Endothelial cell of umbilical vein (primary cell): ENCODE results near the gene FAM3D. TPM values are rescaled to one million over a fixed set of nuclear protein-coding genes. Genes with fewer than 3 reads are reported as not detected.

Source experiments
- BruUV-seq: library from RNA; stranded (reverse); fragments of 400-500 nt; replicated peaks from 2 replicates; lab custom pipeline; 2021; lab: Mats Ljungman, UMichigan
- CTCF ChIA-PET: fragments of 300-600, 350-600 bp; sonication (Branson Sonifier 250); formaldehyde crosslinking; loops from one replicate; lab custom pipeline; 2021; ENCODE audit warnings: antibody characterized with exemption, inconsistent platforms; lab: Charles Lee
- POLR2A ChIA-PET: fragments of 300-600, 350-600 bp; sonication (Branson Sonifier 250); formaldehyde crosslinking; loops from one replicate; lab custom pipeline; 2021; ENCODE audit warnings: antibody characterized with exemption, inconsistent platforms; lab: Charles Lee
- DNase-seq: peaks from one replicate; pipeline ENCODE4 v3.0.0-alpha.2; 2011; ENCODE audit warnings: low read depth, low spot score
- FAIRE-seq: peaks from 2 replicates; lab custom pipeline; 2011; peaks lifted over from hg19 to GRCh38; lab: Jason Lieb, UNC
- H2AFZ ChIP-seq: 2 replicates; pipeline ENCODE4 v1.6.0; 2012; ENCODE audit warnings: low read depth, low read length, control low read depth, inconsistent platforms
- H3K27ac ChIP-seq: 2 replicates; pipeline ENCODE4 v1.5.1; 2011; ENCODE audit warnings: low read depth, mild to moderate bottlenecking, control low read depth, low read length, moderate library complexity; ENCODE audit not compliant: insufficient read depth
- H3K27me3 ChIP-seq, 2 experiments: 2 replicates each; pipeline versions ENCODE4 v1.6.0 to v1.6.1; 2011; ENCODE audit warnings: low read length in 2 of 2, mixed read lengths in 1 of 2; ENCODE audit not compliant: control insufficient read depth in 2 of 2, insufficient read depth in 2 of 2
- H3K36me3 ChIP-seq, 2 experiments: 2 replicates in 1 of 2; 3 replicates in 1 of 2; pipeline ENCODE4 v1.5.1; 2011; ENCODE audit warnings: low read length in 2 of 2, mild to moderate bottlenecking in 1 of 2, moderate library complexity in 1 of 2; ENCODE audit not compliant: control insufficient read depth in 2 of 2, insufficient read depth in 2 of 2; ENCODE audit errors: extremely low read depth in 1 of 2
- H3K4me1 ChIP-seq: 3 replicates; pipeline ENCODE4 v1.5.1; 2011; ENCODE audit warnings: mild to moderate bottlenecking, low read length; ENCODE audit not compliant: control insufficient read depth, insufficient read depth; ENCODE audit errors: extremely low read depth
- H3K4me2 ChIP-seq: 2 replicates; pipeline ENCODE4 v1.6.1; 2011; ENCODE audit warnings: low read length, control low read depth, mixed read lengths; ENCODE audit not compliant: insufficient read depth
- H3K4me3 ChIP-seq, 3 experiments: fragments of 200-600 bp in 1 of 3; sonication (generic), shearing (Covaris generic) in 1 of 3; replicated peaks in 1 of 3; 2 replicates each; pipeline ENCODE4 v1.5.1; 2011 to 2016; ENCODE audit warnings: control low read depth in 3 of 3, low read length in 3 of 3, mild to moderate bottlenecking in 2 of 3, inconsistent platforms in 1 of 3, low read depth in 1 of 3, moderate library complexity in 1 of 3; ENCODE audit not compliant: insufficient read depth in 1 of 3
- H3K79me2 ChIP-seq: 2 replicates; pipeline ENCODE4 v1.6.0; 2012; ENCODE audit warnings: low read length, inconsistent platforms; ENCODE audit not compliant: control insufficient read depth, insufficient read depth
- H3K9ac ChIP-seq: replicated peaks from 2 replicates; pipeline ENCODE3; 2011; ENCODE audit warnings: low read length, control low read depth; ENCODE audit not compliant: insufficient read depth; ENCODE audit errors: extremely low read depth
- H3K9me1 ChIP-seq: replicated peaks from 3 replicates; pipeline ENCODE4 v1.6.0; 2011; ENCODE audit warnings: mild to moderate bottlenecking, low read length; ENCODE audit not compliant: control insufficient read depth, insufficient read depth; ENCODE audit errors: extremely low read depth
- H3K9me3 ChIP-seq: replicated peaks from 2 replicates; pipeline ENCODE4 v1.5.1; 2012; ENCODE audit warnings: low read length, inconsistent platforms; ENCODE audit not compliant: control insufficient read depth, insufficient read depth
- H4K20me1 ChIP-seq: replicated peaks from 2 replicates; pipeline ENCODE3; 2011; ENCODE audit warnings: mild to moderate bottlenecking, low read length; ENCODE audit not compliant: control insufficient read depth, insufficient read depth; ENCODE audit errors: extremely low read depth
- CTCF ChIP-seq, 2 donors: IDR thresholded peaks; 1 replicate in 1 of 2; 2 replicates in 1 of 2; pipeline ENCODE4 v1.5.1; 2011; ENCODE audit warnings: low read length in 2 of 2, mild to moderate bottlenecking in 2 of 2, moderate library complexity in 2 of 2, control low read depth in 1 of 2, inconsistent platforms in 1 of 2, low read depth in 1 of 2; ENCODE audit not compliant: insufficient read depth in 1 of 2; ENCODE audit errors: extremely low read depth in 1 of 2
- EZH2 ChIP-seq: IDR thresholded peaks from 2 replicates; pipeline ENCODE4 v1.6.1; 2012; ENCODE audit warnings: borderline replicate concordance, low read depth, mild to moderate bottlenecking, moderate library complexity, low read length, inconsistent platforms; ENCODE audit not compliant: severe bottlenecking
- FOS ChIP-seq: IDR thresholded peaks from 2 replicates; pipeline ENCODE4 v1.6.1; 2011; ENCODE audit warnings: mild to moderate bottlenecking, low read length, moderate library complexity, borderline replicate concordance; ENCODE audit not compliant: insufficient read depth
- MAX ChIP-seq: IDR thresholded peaks from 2 replicates; pipeline ENCODE4 v1.6.1; 2011; ENCODE audit not compliant: insufficient read depth, insufficient read length
- MYC ChIP-seq: IDR thresholded peaks from one replicate; pipeline ENCODE4 v1.6.1; 2011; ENCODE audit warnings: mild to moderate bottlenecking, low read depth, low read length
- POLR2A ChIP-seq: IDR thresholded peaks from 2 replicates; pipeline ENCODE4 v1.6.1; 2012; ENCODE audit warnings: low read depth, mild to moderate bottlenecking, control low read depth, low read length
- POLR2AphosphoS5 ChIP-seq: IDR thresholded peaks from 2 replicates; pipeline ENCODE4 v1.6.1; 2012; ENCODE audit warnings: low read depth, mild to moderate bottlenecking, control low read depth, low read length, moderate library complexity; ENCODE audit not compliant: insufficient read depth
- dilution Hi-C: fragments of 300-500 bp; cut with MboI; formaldehyde crosslinking; loops from one replicate; pipeline ENCODE4 v1.15.0; 2019; ENCODE audit warnings: low sequenced_read_pairs; ENCODE audit not compliant: extremely low pct_ligation_motif_present
- intact Hi-C: fragments of 100-400 bp; cut with micrococcal nuclease; formaldehyde crosslinking; loops from one replicate; pipeline ENCODE4 v1.10.0; 2022
- polyA plus RNA-seq, 4 experiments: library from polyadenylated mRNA; depleted of rRNA in 3 of 4; stranded (reverse) in 3 of 4; unstranded in 1 of 4; fragments of >200 nt; gene quantifications; 2 replicates each; pipeline versions ENCODE4 v1.2.1 to v1.2.3, GENCODE V29; 2011 to 2012; ENCODE audit warnings: missing spikeins in 1 of 4
- total RNA-seq: library from RNA; stranded (reverse); gene quantifications from 2 replicates; pipeline ENCODE4 v1.2.3, GENCODE V29; 2021

FAM3D gene
- total and polyA plus RNA-seq, 2 donors (not counting 3 experiments of a cell fraction or from before 2014, with no cell fraction given): 0.12 TPM; not detected in 1

- dilution Hi-C loops: no loop called here
- CTCF ChIA-PET: interaction anchor here (7.0 kb wide), 1 partner anchor 21 kb away, joined by 118 read pairs; no protein-coding TSS in a partner anchor
- Histone ChIP-seq H4K20me1 (no peaks in the 10 kb centered on the region), H3K4me1 (peaks cover 10% of the 10 kb centered on the region), H3K4me3 (no peak overlapping the region), H3K36me3 (no peaks in the 10 kb centered on the region), H2AFZ (no peak overlapping the region), H3K9ac (no peak overlapping the region), H3K4me2 (no peak overlapping the region), H3K9me3 (no peaks in the 10 kb centered on the region), H3K79me2 (no peaks in the 10 kb centered on the region), H3K27ac (no peak overlapping the region), H3K27me3 (no peaks in the 10 kb centered on the region), H3K9me1 (no peaks in the 10 kb centered on the region)
- POLR2A ChIA-PET: no interaction called here
- no peak for DNase-seq
- TF ChIP-seq POLR2AphosphoS5 (no peak), FOS (no peak), MYC (no peak), POLR2A (no peak), EZH2 (no peak), MAX (no peak), CTCF (IDR thresholded peaks at IDR 0.05; ENCODE audit: extremely low read depth in 1 of 2, insufficient read depth in 1 of 2, low read depth in 1 of 2, low read length in 2 of 2) (no peak)
- BruUV-seq: no TSS peak
- intact Hi-C loops: no loop called here
- no peak for FAIRE-seq
These were observed 4.6 kb downstream of the FAM3D start for GRCh38 chr3:58661836-58662420.
